IPS-NIHi7 (cell line): ENCODE data around the gene NEU3.
A peak's percentile ranks its signal among the peaks of the same experiment; 100 is the strongest.
"Not testable (repeated sequence)": the region's sequence is repeated elsewhere in the genome, so short reads cannot be mapped to it uniquely, and the experiment has no call there.

ENCODE experiments used
- DNase-seq: peaks from one replicate; pipeline ENCODE4 v3.0.0; 2012; ENCODE audit warnings: mixed read lengths; ENCODE audit errors: extremely low spot score

Gene NEU3

GRCh38 chr11:74984070-74984469 is 4.7 kb upstream of the NEU3 start:
- no peak for DNase-seq

- no peak for DNase-seq
Observed at GRCh38 chr11:74984730-74985129, 4.0 kb upstream of the NEU3 start.

GRCh38 chr11:74989260-74989638 is 516 bp downstream of the NEU3 start:
- DNase-seq, result no peak

GRCh38 chr11:74990150-74990549 is 1.4 kb downstream of the NEU3 start:
- DNase-seq, result not testable (repeated sequence)

GRCh38 chr11:74990941-74991340 is 2.2 kb downstream of the NEU3 start:
- no peak for DNase-seq

- no peak for DNase-seq
Observed at GRCh38 chr11:74992852-74993251, 4.1 kb downstream of the NEU3 start.

- DNase-seq, result no peak
Observed at GRCh38 chr11:75000975-75001354, 12.2 kb downstream of the NEU3 start.

GRCh38 chr11:75001686-75002085 is 13.0 kb downstream of the NEU3 start:
- no peak for DNase-seq

GRCh38 chr11:75002516-75002915 is 13.8 kb downstream of the NEU3 start:
- DNase-seq, result no peak

GRCh38 chr11:75004215-75004614 is 15.5 kb downstream of the NEU3 start:
- DNase-seq, result no peak

- no peak for DNase-seq
Observed at GRCh38 chr11:75011357-75011756, 22.6 kb downstream of the NEU3 start.

- DNase-seq, result no peak
Observed at GRCh38 chr11:75011872-75012271, 23.1 kb downstream of the NEU3 start.

GRCh38 chr11:75013051-75013450 is 24.3 kb downstream of the NEU3 start:
- no peak for DNase-seq

- DNase-seq, result peak; percentile 33
Observed at GRCh38 chr11:75014129-75014528, 25.4 kb downstream of the NEU3 start.

- DNase-seq, result not testable (repeated sequence)
Observed at GRCh38 chr11:75019200-75019599, 30.5 kb downstream of the NEU3 start.

- DNase-seq, result not testable (repeated sequence)
Observed at GRCh38 chr11:75020328-75020727, 31.6 kb downstream of the NEU3 start.

- DNase-seq, result no peak
Observed at GRCh38 chr11:75022296-75022695, 33.6 kb downstream of the NEU3 start.

- DNase-seq, result peak; percentile 95
Observed at GRCh38 chr11:75022759-75023396, 34.1 kb downstream of the NEU3 start.

GRCh38 chr11:75023446-75024067 is 34.8 kb downstream of the NEU3 start:
- no peak for DNase-seq

- no peak for DNase-seq
Observed at GRCh38 chr11:75024068-75024449, 35.3 kb downstream of the NEU3 start.

- DNase-seq, result no peak
Observed at GRCh38 chr11:75024764-75025211, 36.1 kb downstream of the NEU3 start.

- no peak for DNase-seq
Observed at GRCh38 chr11:75025561-75025960, 36.8 kb downstream of the NEU3 start.

GRCh38 chr11:75028321-75028720 is 39.6 kb downstream of the NEU3 start:
- DNase-seq, result no peak

- no peak for DNase-seq
Observed at GRCh38 chr11:75028724-75029123, 40.0 kb downstream of the NEU3 start.
